ENCODE data around the gene ARL4C.

The ARL4C gene

DNA sequence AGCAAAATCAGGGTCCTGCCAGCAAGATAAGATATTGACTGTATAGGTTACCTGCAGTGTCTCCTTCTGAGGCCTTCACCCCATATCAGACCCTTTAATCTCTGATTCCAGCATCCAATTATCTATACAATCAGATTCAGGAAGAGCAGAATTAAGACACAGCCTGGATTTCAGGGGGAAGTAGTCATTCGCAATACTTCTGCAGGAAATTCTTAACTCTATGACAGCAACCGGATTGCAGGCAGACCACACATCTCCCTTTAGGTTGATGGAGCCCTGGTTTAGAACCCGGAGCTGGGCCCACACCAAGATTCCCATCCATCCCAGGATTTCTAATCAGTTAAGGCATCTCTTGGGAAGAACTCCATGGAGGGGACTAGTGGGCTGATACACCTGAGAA, 9.5 kb downstream of the ARL4C start:
- Histone ChIP-seq H3K36me3 (ENCODE audit: control insufficient read depth, insufficient read depth, low read length) (no peaks in the 10 kb centered on the region), H3K27me3 (replicated peaks; ENCODE audit: control insufficient read depth, insufficient read depth, low read length) (no peaks in the 10 kb centered on the region), H3K4me3 (replicated peaks; ENCODE audit: low read depth, low read length) (no peak overlapping the region)
- no peak for DNase-seq (ENCODE audit: extremely low read depth, insufficient read length)
- TF ChIP-seq, protein P1, sequence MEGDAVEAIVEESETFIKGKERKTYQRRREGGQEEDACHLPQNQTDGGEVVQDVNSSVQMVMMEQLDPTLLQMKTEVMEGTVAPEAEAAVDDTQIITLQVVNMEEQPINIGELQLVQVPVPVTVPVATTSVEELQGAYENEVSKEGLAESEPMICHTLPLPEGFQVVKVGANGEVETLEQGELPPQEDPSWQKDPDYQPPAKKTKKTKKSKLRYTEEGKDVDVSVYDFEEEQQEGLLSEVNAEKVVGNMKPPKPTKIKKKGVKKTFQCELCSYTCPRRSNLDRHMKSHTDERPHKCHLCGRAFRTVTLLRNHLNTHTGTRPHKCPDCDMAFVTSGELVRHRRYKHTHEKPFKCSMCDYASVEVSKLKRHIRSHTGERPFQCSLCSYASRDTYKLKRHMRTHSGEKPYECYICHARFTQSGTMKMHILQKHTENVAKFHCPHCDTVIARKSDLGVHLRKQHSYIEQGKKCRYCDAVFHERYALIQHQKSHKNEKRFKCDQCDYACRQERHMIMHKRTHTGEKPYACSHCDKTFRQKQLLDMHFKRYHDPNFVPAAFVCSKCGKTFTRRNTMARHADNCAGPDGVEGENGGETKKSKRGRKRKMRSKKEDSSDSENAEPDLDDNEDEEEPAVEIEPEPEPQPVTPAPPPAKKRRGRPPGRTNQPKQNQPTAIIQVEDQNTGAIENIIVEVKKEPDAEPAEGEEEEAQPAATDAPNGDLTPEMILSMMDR (IDR thresholded peaks at IDR 0.05; ENCODE audit: insufficient read depth, low read length, poor library complexity, severe bottlenecking) = no peak

DNA sequence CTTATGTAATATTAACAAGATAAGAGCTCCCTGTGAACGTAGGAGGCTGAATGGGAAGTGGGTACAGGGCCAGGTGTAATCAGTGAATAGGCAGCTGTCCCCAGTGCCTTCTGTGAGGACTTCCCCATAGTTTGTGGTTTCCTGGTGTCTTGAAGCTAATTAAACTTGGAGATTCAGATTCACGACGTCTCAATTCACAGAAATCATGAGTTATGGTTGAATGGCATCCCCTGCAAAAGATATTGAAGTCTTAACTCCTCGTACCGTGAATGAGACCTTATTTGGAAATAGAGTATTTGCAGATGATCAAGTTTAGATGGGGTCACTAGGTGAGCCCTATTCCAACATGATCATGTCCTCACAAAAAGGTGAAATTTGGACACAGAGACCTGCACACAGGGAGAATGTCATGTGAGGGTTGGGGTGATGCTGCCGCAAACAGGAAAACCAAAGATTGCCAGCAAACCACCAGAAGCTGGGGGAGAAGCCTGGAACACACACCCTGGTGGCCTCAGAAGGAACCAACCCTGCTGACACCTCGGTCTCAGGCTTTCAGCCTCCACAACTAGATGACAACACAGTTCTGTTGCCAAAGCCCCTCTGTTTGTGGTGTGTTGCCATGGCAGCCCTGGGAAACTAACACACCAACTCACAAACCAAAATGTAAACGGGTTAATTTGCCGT, 13.2 kb downstream of the ARL4C start:
- H3K36me3 ChIP-seq (ENCODE audit: control insufficient read depth, insufficient read depth, low read length) = no peaks in the 10 kb centered on the region
- peak; percentile 42 for DNase-seq (ENCODE audit: extremely low read depth, insufficient read length)
- no peak overlapping the region for H3K4me3 ChIP-seq (replicated peaks; ENCODE audit: low read depth, low read length)
- H3K27me3 ChIP-seq (replicated peaks; ENCODE audit: control insufficient read depth, insufficient read depth, low read length) = no peaks in the 10 kb centered on the region
- TF ChIP-seq, protein P1 (IDR thresholded peaks at IDR 0.05; ENCODE audit: insufficient read depth, low read length, poor library complexity, severe bottlenecking) = peak; percentile 61

DNA sequence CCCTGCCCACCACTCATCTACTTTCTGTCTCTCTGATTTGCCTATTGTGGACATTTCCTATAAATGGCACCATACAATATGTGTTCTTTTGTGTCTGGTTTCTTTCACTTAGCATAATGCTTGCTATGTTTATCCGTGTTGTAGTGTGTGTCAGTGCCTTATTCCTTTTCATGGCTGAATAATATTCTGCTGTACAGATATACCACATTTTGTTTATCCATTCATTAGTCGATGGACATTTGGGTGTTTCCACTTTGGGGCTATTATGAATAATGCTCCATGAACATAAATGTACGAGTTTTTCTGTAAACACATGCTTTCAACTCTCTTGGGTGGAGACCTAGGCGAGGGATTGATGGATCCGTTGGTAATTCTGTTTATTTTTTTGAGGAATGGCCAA, 15.6 kb downstream of the ARL4C start:
- TF ChIP-seq, protein P1 (IDR thresholded peaks at IDR 0.05; ENCODE audit: insufficient read depth, low read length, poor library complexity, severe bottlenecking) = no peak
- no peak overlapping the region for H3K4me3 ChIP-seq (replicated peaks; ENCODE audit: low read depth, low read length)
- no peaks in the 10 kb centered on the region for H3K36me3 ChIP-seq (ENCODE audit: control insufficient read depth, insufficient read depth, low read length)
- no peaks in the 10 kb centered on the region for H3K27me3 ChIP-seq (replicated peaks; ENCODE audit: control insufficient read depth, insufficient read depth, low read length)
- no peak for DNase-seq (ENCODE audit: extremely low read depth, insufficient read length)

DNA sequence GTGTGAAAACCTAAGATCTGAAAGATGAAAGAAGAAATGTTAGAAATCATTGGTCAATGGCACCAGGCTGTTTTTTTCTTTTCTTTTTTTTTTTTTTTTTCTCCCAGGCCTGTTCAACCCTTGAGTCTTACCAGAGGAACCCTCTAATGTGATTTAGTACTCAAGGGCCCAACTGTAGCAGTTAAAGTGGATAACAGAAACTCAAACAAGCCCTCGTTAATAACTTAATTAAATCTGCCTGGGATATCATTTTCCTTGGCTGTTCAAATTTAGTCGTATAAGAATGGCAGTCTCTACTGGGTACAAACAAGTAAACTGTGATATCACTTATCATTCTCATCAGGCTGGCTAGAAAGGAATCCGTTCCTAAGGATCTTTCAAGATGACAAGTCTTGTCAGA, 16.5 kb downstream of the ARL4C start:
- DNase-seq (ENCODE audit: extremely low read depth, insufficient read length) = no peak
- TF ChIP-seq, protein P1 (IDR thresholded peaks at IDR 0.05; ENCODE audit: insufficient read depth, low read length, poor library complexity, severe bottlenecking) = no peak
- no peaks in the 10 kb centered on the region for H3K27me3 ChIP-seq (replicated peaks; ENCODE audit: control insufficient read depth, insufficient read depth, low read length)

DNA sequence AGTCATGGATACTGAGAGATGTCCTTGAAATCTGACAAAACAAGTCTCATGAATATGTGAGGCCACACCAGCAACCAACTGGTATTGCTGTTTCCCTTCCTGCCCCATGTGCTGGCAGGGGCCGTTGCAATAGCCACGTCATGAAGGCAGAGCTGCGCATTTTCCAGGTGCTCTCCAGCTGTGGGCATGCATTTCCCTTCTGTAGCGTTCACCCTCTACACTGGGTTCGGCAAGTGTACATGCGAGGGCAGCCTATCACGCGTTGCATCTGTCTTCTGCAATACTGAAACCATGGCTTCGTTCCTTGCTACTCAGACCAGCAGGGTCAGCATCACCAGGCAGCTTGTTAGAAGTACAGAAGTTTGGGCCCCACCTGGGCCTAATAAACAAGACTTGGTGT, 17.4 kb downstream of the ARL4C start:
- TF ChIP-seq, protein P1 (IDR thresholded peaks at IDR 0.05; ENCODE audit: insufficient read depth, low read length, poor library complexity, severe bottlenecking) = no peak
- Histone ChIP-seq H3K36me3 (ENCODE audit: control insufficient read depth, insufficient read depth, low read length) (no peaks in the 10 kb centered on the region), H3K27me3 (replicated peaks; ENCODE audit: control insufficient read depth, insufficient read depth, low read length) (no peaks in the 10 kb centered on the region), H3K4me3 (replicated peaks; ENCODE audit: low read depth, low read length) (no peak overlapping the region)
- no peak for DNase-seq (ENCODE audit: extremely low read depth, insufficient read length)

More for the DNA sequence above, 16.5 kb downstream of the ARL4C start:
- Histone ChIP-seq H3K36me3 (ENCODE audit: control insufficient read depth, insufficient read depth, low read length) (no peaks in the 10 kb centered on the region), H3K4me3 (replicated peaks; ENCODE audit: low read depth, low read length) (no peak overlapping the region)
